HG03558 (cell line): Measurements from ENCODE around the gene PRR23E.

Experiments
- ATAC-seq: cut with Tn5 transposase; IDR thresholded peaks from one replicate; pipeline ENCODE4 v1.9.1; 2021; ENCODE audit warnings: moderate number of reproducible peaks; ENCODE audit not compliant: unreplicated experiment; ENCODE audit errors: extremely low read depth

Gene PRR23E

DNA sequence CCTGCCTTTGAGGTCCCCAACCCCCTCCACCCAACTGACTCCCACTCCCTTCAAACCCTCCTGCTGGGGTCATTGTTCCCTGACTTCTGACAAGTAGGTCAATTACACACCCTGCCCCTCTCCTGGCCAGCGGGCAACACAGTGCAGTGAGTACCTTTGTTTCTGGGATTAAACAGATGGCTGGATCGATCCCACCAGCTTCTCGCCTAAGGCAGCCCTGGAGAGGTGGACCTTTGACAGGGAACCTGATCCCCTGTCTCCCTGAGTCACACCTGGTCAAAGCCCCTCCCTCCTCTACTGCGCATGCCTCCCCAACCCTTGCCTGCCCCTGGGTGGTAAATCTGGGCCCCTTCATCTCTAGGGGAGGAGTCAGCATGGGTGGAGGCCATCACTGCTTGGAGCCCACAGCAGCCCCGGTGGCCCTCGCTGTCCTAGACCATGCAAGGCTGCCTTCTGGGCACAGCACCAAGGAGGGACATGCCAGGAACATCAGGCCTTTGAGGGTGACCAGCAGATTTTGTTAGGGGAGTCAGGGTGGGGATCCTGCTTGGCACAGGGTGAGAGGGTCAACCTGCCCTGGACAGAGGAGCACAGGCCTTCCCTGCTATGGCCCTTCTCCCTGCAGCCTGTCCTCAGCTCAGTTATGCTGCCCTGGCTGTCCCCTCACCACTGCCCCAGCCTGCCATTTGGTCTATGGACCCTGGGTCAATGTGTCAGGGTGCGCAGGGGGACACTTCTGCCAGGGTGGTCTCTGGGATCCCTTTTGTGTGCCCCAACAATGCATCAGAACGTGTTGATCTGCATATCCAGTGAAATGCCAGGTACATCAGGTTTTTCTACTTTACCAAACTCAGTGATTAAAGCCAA lies 9.8 kb upstream of the PRR23E start:
- no peak for ATAC-seq

GRCh38 chr3:127183931-127184869 lies 8.7 kb upstream of the PRR23E start:
- ATAC-seq, result no peak

DNA sequence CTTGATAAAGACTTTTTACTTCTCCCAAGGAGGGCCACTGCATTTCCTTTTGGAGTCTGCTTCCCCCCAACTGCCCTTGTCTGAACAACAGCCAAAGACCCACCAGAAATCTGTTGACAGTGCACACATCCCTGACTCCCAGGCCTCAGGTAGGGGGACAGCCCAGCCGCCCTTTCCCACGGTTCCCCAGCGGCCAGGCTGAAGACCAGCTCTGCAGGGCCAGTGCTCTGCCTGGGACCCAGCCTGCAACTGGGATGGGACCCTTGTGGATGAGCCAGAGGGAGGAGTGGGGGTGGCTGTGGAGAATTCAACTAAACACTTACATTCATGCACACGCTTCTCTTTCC lies 8.1 kb upstream of the PRR23E start:
- ATAC-seq, result no peak

DNA sequence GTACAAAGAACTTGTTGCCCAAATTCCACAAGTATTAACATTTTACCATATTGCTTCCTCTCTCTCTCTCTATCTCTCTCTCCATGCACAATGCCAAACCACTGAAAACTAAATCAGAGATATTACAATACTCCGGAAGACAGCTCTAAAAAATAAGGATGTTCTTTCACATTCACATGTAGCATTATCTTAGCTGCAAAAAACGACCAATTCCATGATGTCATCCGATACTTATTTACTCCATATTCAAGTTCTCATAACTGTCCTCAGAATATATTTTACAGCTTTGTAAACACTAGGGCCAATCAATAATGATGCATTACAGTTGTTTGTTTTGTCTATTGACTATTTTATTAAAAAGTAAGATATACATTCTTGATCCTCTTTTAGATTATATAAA lies 7.7 kb upstream of the PRR23E start:
- no peak for ATAC-seq

DNA sequence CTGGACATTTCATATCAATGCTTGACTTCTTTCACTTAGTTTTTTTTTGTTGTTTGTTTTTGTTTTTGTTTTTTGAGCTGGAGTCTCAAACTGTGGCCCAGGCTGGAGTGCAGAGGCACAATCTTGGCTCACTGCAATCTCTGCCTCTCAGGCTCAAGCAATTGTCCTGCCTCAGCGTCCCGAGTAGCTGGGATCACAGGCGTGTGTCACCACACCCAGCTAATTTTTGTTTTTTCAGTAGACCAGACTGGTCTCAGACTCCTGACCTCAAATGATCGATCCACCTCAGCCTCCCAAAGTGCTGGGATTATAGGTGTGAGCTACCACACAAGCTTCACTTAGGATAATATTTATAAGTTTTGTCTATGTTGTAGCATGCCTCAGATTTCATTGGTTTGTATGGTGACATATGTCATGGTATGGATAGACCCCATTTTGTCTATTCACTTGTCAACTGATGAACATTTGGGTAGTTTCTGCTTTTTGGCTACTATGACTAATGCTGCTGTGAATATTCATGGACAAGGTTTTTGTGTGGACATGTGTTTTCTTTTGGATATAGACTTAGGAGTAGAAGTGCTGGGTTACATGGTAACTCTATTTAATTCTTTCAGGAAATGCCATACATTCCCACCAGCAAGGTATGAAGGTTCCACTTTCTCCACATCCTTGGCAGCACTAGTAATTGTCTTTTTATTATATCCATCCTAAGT lies 6.8 kb upstream of the PRR23E start:
- ATAC-seq, result no peak

- no peak for ATAC-seq
Observed at GRCh38 chr3:127187316-127187715, 5.6 kb upstream of the PRR23E start.

- no peak for ATAC-seq
Observed at GRCh38 chr3:127193341-127193740, 410 bp downstream of the PRR23E start.

DNA sequence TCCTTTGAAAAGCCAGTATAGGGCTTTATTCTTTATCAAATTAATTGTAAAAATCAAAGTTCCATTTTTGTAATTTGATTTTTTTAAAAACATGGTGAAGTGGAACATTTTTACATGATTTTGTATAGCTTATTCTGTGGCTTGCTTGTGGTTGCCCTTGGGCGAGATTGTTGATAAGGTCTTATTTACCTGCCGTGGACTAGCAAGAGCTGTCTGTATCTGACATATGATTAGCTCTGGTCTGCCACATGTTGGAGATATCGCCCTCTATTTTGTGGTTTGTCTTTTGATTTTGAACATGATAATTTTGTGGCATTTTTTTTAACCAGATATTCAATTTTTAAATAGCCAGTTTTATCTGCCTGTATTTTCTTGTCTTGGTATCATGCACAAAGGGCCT lies 844 bp downstream of the PRR23E start:
- no peak for ATAC-seq

DNA sequence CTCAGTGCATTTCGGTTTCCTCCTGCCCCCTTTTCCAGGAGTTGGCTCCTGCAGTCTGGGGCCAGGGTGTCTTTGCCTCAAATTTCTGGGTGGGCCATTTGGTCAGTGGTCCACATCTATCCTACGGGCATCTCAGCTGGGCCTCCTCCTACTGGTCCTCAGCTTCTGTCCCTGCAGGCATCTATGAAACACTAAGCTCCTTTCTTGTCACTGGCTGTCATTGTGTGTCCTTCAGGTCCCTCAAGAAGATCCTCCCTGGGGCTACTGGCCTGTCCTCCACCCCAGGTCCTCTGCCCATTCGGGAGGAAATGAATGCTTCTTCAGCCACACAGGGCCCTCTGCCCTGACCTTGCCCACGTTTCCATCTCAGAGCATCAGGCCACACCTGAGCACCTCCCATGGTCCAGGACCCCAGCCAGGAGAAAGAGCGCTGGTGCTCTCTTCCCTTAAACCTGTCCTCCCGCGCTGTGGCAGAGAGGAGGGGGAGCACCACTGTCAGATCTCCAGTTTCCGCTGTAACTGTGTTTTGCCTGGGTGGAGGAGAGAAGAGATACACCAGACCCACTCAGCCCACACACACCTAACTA lies 1.8 kb downstream of the PRR23E start:
- no peak for ATAC-seq

DNA sequence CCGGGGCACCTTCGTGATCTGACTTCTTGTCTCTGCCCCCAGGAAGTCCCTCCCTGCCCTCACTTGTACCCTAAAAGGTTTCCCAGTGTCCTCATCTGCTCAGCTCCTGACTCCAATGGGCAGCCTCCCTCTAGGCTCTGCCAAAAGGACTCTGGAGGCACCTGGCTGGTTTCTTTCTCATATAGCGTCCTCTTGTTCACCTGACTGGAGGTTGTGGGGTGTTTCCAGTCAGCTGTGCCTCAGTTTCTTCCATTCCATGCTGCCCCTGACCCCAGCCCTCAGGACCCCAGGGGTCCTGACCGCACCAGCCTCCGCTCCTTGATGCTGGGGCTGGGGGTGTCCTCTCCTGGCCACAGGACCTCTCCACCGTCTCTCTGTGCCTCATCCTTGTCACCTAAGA lies 2.5 kb downstream of the PRR23E start:
- ATAC-seq, result no peak

- ATAC-seq, result no peak
Observed at GRCh38 chr3:127196002-127196401, 3.1 kb downstream of the PRR23E start.

DNA sequence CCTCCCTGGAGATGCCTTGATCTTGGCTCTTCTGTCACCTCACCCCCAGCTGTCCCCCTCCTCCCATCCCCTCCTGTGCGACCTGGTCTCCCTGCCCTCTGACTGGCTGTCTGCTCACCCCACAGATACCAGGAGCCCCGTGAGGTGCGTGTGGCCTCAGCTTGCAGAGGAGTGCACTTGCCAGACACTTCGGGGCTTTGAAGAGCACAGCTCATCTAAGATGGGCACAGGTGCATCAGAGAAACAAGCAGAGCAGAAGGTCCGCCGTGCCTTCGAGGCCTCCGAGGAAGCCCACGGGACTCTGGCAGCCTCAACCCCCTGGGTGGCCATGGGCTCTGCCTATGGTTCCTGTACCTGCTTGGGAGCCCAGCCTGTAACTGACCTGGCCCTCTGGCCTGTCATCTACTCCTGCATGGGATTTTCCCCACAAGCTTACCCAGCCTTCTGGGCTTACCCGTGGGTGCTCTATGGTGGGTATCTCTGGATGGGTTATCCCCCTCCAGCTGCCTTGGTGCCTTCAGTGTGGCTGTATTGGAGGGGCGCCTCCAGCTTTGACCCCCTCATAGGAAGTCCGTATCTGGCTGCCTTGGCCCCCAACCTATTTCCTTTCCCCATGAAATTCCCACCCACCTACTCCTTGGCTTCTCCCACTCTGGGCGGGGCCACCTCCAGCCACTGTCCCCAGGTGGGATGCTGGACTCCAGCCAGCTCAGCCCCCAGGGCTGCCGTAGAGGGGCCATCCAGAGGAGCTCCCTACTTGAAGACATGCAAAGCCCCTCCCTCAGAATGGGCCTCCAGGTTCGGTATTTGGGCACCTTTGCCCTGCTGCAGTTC lies 3.8 kb downstream of the PRR23E start:
- no peak for ATAC-seq

GRCh38 chr3:127197300-127198189 lies 4.6 kb downstream of the PRR23E start:
- no peak for ATAC-seq

- ATAC-seq, result no peak
Observed at GRCh38 chr3:127200086-127200691, 7.3 kb downstream of the PRR23E start.

- ATAC-seq, result no peak
Observed at GRCh38 chr3:127203024-127203423, 10.1 kb downstream of the PRR23E start.

DNA sequence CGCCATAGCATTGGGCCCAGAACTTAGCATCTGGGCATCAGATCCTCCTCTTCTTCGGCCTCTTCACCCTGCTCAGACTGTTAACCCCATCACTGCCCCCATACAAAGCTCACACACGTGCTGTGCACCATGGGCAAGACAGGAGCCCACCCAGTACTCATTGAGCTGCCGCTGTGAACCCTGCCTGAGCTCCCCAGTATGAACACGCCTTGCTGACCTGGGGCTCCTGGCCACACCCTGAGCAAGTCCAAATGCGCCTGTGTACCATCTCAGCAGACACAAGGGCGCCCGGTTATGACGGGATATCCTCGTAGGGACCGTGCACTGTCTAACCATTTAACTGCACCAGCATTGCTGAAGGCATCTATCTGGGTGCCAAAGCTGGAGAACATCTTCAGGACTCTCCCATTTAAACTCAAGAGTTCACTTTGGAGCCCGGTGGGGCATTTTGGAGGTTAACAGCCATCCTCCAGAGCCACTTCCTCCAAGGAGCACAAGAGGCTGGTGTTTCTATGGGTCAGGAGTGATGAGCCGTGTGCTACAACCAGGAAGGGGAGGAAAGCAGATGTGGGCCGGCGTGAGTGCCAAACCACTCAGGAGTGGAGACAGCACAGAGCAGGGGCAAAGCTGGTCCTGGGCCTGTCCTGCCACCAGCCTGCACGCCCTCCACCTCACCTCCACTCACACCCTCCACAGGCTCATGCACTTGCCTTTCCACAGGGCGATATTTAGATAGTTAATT lies 12.1 kb downstream of the PRR23E start:
- no peak for ATAC-seq

DNA sequence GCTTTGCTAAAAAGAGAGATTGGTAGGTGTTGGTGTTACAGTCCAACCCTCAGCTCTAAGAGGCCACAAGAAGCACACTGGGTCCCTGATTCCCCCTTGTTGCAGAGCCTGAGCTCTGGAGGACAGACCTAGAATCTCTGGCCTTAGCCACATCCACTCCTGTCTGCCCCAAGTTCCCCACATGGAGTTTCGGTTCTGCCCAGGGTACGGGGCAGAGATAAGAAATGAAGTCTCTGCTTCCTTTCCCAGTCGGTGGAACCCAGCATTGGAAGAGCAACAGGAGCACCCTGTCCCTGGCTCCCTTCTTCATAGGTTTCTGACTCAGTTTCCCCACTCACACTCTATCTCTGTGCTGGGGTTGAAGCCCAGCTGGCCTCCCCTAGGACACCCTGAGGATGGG lies 13.2 kb downstream of the PRR23E start:
- ATAC-seq, result no peak
